Activated CD8-positive, alpha-beta memory T cell treated with anti-CD3 and anti-CD28 coated beads, Interleukin-2, amount 50 U/mL, for 1 hour (primary cell): ENCODE data around the gene RUFY3.
"Not testable (repeated sequence)": the region's sequence is repeated elsewhere in the genome, so short reads cannot be mapped to it uniquely, and the experiment has no call there.

Experiments used
- DNase-seq: peaks from one replicate; pipeline ENCODE4 v3.0.0-alpha.2; 2020; ENCODE audit errors: extremely low read depth

RUFY3 gene

DNA sequence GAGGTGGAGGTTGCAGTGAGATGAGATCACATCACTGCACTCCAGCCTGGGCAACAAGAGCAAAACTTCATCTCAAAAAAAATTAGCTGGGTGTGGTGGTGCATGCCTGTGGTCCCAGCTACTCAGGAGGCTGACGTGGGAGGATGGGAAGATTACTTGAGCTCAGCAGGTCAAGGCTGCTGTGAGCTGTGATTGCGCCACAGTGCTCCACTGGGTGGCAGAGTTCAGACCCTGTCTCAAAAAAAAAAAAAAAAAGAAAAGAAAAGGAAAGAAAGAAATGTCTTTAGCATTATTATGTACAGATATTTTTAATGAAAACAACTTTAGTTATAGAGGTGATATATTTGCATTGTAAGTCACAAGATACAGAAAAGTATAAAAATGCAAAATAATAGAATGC lies 14.2 kb downstream of the RUFY3 start:
- DNase-seq, result not testable (repeated sequence)

- no peak for DNase-seq
These were observed 15.2 kb downstream of the RUFY3 start for GRCh38 chr4:70737006-70737405.

DNA sequence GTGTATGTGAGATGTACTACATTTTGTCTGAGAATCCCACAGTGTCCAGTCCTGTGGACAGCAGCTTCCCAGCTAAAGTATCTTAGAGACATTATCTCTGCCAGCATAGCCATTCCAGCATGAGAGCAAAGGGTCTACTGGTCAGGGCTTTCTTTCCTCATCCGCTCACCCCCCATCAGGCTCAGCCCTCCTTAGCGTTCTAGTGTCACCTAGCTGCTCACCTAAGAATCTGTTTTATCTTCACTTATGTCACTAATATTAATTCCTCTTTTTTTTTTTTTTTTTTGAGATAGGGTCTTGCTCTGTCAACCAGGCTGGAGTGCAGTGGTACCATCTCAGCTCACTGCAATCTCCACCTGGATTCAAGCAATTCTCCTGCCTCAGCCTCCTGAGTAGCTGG lies 15.6 kb downstream of the RUFY3 start:
- no peak for DNase-seq

GRCh38 chr4:70739496-70740337 lies 18.0 kb downstream of the RUFY3 start:
- DNase-seq, result no peak

- DNase-seq, result no peak
These were observed 20.3 kb downstream of the RUFY3 start for GRCh38 chr4:70741867-70742658.

GRCh38 chr4:70743731-70744130 lies 22.0 kb downstream of the RUFY3 start:
- DNase-seq, result no peak

GRCh38 chr4:70746179-70746839 lies 24.5 kb downstream of the RUFY3 start:
- no peak for DNase-seq

DNA sequence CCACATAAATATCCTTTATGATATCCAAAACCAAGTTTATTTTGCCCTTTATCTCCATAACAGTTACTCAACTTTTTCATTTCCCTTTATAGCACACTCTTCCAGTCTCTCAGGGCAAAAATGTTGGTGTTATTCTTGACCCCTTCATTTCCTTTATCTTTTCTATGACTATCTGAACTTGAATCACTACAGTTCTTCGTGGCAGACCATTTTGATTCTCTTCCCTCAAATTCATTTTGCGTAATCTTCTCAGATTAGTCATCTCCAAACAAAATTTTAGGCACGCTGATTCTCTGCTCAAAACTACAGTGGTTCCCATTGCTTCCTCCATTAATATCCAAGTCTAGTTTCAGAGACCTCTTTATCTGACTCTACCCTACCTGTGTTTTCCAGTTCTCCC lies 26.1 kb downstream of the RUFY3 start:
- no peak for DNase-seq

GRCh38 chr4:70749313-70749712 lies 27.5 kb downstream of the RUFY3 start:
- DNase-seq, result no peak

DNA sequence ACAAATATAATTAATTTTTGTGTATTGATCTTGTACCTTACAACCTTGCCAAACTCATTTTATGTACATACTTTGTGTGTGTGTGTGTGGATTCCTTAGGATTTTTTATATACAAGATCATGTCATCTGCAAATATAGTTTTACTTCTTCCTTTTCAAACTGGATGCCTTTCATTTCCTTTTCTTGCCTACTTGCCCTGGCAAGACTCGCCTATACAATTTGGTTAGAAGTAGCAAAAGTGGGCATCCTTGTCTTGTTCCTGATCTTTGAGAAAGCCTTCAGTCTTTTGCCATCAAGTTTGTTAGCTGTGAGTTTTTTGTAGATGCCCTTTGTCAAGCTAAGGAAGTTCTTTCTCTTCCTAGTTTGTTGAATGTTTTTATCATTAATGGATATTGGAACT lies 30.5 kb downstream of the RUFY3 start:
- DNase-seq, result no peak

DNA sequence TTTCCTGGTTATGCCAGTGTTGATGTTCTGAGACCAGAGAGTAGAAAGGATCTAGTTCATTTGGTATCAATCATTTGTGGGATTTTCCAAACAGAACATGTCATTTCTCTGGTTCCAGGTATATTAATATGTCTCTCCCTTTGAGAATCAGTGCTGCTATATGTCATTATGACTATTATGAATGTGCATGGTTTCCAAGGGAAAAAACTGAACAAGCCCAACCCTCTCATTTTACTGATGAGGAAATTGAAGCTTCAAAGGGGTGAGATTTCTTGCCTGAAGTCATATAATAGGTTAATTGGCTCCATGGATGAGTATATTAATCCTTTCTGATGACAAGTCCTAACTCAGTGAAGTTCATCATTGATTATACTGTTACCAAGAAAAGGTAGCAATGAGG lies 31.9 kb downstream of the RUFY3 start:
- no peak for DNase-seq

DNA sequence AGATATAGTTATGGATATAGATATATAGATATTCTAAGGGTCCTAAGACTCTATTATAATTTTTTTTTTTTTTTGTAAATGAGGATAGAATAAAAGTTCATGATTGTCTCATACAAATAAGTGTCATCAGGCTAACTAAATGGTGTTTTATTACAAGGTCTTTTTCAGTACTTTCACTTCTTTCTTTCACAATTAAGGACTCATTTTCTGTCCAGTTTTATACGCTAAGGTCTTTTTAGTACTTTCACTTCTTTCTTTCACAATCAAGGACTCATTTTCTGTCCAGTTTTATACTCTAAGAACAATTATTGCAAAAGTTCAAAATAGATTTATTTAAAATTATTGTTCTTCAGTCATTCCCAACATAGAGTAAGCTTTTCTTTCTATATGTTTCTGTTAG lies 32.7 kb downstream of the RUFY3 start:
- no peak for DNase-seq

DNA sequence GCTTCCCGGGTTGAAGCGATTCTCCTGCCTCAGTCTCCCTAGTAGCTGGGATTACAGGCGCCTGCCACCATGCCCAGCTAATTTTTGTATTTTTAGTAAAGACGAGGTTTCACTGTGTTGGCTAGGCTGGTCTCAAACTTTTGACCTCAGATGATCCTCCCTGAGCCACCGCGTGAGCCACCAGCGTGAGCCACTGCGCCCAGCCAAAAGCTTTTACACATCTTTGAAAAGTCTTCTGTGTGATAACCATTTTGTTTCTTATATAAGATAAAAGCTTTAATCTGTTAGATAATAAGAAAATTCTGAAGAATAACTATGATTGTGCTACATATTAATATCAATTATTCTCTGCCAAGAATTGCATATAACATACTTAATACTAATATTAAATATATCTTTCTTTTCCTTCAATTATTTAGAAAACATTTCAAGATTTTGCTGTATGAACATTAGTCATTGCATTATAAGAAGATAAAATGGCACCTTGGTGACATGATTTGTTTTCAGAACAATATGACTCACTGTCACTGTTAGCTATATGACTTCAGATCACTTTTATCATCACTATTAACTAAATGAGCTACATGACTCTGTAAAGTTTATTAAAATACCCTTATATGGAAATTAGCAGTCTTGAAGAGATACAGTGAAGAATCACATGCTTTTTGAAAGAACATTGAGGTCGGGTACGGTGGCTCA lies 33.4 kb downstream of the RUFY3 start:
- no peak for DNase-seq

GRCh38 chr4:70759126-70759525 lies 37.4 kb downstream of the RUFY3 start:
- DNase-seq, result no peak

DNA sequence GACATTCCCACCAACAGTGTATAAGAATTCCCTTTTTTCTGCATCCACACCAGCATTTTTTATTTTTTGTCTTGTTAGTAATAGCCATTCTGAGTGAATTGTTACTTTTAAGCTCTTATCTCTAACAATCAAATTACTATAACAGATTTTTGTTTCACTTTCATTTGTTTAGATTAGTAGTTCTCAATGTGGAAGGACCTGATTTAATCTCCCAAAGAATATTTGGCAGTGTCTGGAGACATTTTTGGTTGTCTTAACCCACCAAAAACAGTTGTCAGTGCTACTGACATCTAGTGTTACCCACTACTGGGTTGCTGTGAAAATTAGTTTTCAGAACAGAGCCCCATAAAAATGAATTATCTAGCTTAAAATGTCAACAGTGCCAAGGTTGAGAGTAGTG lies 37.9 kb downstream of the RUFY3 start:
- no peak for DNase-seq

- DNase-seq, result no peak
These were observed 38.9 kb downstream of the RUFY3 start for GRCh38 chr4:70760662-70761061.

- no peak for DNase-seq
These were observed 39.6 kb downstream of the RUFY3 start for GRCh38 chr4:70761276-70761816.

GRCh38 chr4:70765368-70765767 lies 43.6 kb downstream of the RUFY3 start:
- DNase-seq, result no peak

DNA sequence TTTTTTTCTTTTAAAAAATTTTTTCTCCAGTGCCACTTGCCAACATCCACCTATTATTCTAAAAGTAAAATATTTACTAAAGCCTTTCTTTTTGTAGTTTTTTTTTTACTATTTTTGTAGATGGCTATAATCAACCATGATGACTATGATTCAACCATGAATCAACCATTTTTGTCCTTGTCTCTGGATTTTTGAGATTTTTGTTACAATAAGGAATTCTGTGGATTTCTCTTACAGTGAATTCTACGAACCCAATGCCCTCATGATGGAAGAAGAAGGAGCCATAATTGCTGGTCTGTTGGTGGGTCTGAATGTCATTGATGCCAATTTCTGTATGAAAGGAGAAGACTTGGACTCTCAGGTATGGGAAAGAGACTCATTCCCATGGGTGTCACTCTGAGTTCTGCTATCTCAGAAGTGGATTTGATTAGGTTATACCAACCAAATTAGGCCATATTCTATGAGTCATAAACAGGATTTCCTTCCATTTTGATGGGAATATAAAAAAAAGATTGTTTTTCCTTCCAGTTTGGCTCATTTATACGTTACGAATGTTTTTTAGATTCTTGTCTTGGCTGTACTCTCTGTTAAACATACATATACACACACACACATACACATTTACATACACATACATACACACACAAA lies 46.7 kb downstream of the RUFY3 start:
- DNase-seq, result no peak

- not testable (repeated sequence) for DNase-seq
These were observed 47.6 kb downstream of the RUFY3 start for GRCh38 chr4:70769396-70769795.

GRCh38 chr4:70772929-70773555 lies 51.3 kb downstream of the RUFY3 start:
- DNase-seq, result no peak
